ENCODE data around the gene GSTCD. TPM values are rescaled to one million over a fixed set of nuclear protein-coding genes. Genes with fewer than 3 reads are reported as not detected.

Gene GSTCD
- total and polyA plus RNA-seq, 2 experiments from 2014 or later: 11.3 to 39.1 TPM

DNA sequence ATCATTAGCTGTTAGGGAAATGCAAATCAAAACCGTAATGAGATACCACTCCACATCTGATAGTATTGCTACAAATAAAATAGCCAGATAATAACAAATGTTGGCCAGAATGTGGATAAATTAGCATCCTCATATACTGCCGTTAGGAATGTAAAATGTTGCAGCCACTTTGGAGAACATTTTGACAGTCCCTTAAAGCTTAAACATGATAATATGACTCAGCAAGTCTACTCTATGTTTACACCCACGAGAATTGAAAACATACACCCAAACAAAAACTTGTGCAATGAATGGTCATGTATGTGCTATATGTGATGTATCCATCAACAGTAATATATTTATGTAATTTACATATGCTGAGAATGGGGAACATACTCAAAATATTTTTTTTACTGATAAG, 78.2 kb downstream of the GSTCD start:
- DNase-seq (ENCODE audit: low spot score): no peak
- no peaks in the 10 kb centered on the region for H3K79me2 ChIP-seq (replicated peaks; ENCODE audit: insufficient read depth)
- TF ChIP-seq EZH2 (IDR thresholded peaks at IDR 0.05; ENCODE audit: low read depth, unreplicated experiment) (no peak), EZH2phosphoT487 (IDR thresholded peaks at IDR 0.05; ENCODE audit: unreplicated experiment) (no peak), ZNF331 (CRISPR knock-in tag; IDR thresholded peaks at IDR 0.05; ENCODE audit: low read depth) (no peak), NANOG (IDR thresholded peaks at IDR 0.05; ENCODE audit: borderline replicate concordance) (no peak), JUNB (IDR thresholded peaks at IDR 0.05; ENCODE audit: unreplicated experiment) (no peak), ZNF114 (CRISPR knock-in tag; IDR thresholded peaks at IDR 0.05) (no peak), POLR2AphosphoS5 (IDR thresholded peaks at IDR 0.05; ENCODE audit: low read depth) (no peak), CREB1 (CRISPR knock-in tag; IDR thresholded peaks at IDR 0.05; ENCODE audit: low read depth) (no peak), STAT1 (IDR thresholded peaks at IDR 0.05; ENCODE audit: unreplicated experiment) (no peak)
- TF ChIP-seq, protein P1, sequence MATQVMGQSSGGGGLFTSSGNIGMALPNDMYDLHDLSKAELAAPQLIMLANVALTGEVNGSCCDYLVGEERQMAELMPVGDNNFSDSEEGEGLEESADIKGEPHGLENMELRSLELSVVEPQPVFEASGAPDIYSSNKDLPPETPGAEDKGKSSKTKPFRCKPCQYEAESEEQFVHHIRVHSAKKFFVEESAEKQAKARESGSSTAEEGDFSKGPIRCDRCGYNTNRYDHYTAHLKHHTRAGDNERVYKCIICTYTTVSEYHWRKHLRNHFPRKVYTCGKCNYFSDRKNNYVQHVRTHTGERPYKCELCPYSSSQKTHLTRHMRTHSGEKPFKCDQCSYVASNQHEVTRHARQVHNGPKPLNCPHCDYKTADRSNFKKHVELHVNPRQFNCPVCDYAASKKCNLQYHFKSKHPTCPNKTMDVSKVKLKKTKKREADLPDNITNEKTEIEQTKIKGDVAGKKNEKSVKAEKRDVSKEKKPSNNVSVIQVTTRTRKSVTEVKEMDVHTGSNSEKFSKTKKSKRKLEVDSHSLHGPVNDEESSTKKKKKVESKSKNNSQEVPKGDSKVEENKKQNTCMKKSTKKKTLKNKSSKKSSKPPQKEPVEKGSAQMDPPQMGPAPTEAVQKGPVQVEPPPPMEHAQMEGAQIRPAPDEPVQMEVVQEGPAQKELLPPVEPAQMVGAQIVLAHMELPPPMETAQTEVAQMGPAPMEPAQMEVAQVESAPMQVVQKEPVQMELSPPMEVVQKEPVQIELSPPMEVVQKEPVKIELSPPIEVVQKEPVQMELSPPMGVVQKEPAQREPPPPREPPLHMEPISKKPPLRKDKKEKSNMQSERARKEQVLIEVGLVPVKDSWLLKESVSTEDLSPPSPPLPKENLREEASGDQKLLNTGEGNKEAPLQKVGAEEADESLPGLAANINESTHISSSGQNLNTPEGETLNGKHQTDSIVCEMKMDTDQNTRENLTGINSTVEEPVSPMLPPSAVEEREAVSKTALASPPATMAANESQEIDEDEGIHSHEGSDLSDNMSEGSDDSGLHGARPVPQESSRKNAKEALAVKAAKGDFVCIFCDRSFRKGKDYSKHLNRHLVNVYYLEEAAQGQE (IDR thresholded peaks at IDR 0.05; ENCODE audit: unreplicated experiment): no peak
- TF ChIP-seq, protein P2, sequence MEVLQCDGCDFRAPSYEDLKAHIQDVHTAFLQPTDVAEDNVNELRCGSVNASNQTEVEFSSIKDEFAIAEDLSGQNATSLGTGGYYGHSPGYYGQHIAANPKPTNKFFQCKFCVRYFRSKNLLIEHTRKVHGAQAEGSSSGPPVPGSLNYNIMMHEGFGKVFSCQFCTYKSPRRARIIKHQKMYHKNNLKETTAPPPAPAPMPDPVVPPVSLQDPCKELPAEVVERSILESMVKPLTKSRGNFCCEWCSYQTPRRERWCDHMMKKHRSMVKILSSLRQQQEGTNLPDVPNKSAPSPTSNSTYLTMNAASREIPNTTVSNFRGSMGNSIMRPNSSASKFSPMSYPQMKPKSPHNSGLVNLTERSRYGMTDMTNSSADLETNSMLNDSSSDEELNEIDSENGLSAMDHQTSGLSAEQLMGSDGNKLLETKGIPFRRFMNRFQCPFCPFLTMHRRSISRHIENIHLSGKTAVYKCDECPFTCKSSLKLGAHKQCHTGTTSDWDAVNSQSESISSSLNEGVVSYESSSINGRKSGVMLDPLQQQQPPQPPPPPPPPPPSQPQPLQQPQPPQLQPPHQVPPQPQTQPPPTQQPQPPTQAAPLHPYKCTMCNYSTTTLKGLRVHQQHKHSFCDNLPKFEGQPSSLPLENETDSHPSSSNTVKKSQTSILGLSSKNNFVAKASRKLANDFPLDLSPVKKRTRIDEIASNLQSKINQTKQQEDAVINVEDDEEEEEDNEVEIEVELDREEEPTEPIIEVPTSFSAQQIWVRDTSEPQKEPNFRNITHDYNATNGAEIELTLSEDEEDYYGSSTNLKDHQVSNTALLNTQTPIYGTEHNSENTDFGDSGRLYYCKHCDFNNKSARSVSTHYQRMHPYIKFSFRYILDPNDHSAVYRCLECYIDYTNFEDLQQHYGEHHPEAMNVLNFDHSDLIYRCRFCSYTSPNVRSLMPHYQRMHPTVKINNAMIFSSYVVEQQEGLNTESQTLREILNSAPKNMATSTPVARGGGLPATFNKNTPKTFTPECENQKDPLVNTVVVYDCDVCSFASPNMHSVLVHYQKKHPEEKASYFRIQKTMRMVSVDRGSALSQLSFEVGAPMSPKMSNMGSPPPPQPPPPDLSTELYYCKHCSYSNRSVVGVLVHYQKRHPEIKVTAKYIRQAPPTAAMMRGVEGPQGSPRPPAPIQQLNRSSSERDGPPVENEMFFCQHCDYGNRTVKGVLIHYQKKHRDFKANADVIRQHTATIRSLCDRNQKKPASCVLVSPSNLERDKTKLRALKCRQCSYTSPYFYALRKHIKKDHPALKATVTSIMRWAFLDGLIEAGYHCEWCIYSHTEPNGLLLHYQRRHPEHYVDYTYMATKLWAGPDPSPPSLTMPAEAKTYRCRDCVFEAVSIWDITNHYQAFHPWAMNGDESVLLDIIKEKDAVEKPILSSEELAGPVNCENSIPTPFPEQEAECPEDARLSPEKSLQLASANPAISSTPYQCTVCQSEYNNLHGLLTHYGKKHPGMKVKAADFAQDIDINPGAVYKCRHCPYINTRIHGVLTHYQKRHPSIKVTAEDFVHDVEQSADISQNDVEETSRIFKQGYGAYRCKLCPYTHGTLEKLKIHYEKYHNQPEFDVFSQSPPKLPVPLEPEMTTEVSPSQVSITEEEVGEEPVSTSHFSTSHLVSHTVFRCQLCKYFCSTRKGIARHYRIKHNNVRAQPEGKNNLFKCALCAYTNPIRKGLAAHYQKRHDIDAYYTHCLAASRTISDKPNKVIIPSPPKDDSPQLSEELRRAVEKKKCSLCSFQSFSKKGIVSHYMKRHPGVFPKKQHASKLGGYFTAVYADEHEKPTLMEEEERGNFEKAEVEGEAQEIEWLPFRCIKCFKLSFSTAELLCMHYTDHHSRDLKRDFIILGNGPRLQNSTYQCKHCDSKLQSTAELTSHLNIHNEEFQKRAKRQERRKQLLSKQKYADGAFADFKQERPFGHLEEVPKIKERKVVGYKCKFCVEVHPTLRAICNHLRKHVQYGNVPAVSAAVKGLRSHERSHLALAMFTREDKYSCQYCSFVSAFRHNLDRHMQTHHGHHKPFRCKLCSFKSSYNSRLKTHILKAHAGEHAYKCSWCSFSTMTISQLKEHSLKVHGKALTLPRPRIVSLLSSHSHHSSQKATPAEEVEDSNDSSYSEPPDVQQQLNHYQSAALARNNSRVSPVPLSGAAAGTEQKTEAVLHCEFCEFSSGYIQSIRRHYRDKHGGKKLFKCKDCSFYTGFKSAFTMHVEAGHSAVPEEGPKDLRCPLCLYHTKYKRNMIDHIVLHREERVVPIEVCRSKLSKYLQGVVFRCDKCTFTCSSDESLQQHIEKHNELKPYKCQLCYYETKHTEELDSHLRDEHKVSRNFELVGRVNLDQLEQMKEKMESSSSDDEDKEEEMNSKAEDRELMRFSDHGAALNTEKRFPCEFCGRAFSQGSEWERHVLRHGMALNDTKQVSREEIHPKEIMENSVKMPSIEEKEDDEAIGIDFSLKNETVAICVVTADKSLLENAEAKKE (CRISPR knock-in tag; IDR thresholded peaks at IDR 0.05): no peak
- TF ChIP-seq, protein P3, sequence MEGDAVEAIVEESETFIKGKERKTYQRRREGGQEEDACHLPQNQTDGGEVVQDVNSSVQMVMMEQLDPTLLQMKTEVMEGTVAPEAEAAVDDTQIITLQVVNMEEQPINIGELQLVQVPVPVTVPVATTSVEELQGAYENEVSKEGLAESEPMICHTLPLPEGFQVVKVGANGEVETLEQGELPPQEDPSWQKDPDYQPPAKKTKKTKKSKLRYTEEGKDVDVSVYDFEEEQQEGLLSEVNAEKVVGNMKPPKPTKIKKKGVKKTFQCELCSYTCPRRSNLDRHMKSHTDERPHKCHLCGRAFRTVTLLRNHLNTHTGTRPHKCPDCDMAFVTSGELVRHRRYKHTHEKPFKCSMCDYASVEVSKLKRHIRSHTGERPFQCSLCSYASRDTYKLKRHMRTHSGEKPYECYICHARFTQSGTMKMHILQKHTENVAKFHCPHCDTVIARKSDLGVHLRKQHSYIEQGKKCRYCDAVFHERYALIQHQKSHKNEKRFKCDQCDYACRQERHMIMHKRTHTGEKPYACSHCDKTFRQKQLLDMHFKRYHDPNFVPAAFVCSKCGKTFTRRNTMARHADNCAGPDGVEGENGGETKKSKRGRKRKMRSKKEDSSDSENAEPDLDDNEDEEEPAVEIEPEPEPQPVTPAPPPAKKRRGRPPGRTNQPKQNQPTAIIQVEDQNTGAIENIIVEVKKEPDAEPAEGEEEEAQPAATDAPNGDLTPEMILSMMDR (conservative IDR thresholded peaks at IDR 0.05; ENCODE audit: low read depth in 2 of 2): no peak
- TF ChIP-seq, protein P4, sequence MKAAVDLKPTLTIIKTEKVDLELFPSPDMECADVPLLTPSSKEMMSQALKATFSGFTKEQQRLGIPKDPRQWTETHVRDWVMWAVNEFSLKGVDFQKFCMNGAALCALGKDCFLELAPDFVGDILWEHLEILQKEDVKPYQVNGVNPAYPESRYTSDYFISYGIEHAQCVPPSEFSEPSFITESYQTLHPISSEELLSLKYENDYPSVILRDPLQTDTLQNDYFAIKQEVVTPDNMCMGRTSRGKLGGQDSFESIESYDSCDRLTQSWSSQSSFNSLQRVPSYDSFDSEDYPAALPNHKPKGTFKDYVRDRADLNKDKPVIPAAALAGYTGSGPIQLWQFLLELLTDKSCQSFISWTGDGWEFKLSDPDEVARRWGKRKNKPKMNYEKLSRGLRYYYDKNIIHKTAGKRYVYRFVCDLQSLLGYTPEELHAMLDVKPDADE (IDR thresholded peaks at IDR 0.05): no peak
- no peaks in the 10 kb centered on the region for H3F3A ChIP-seq (replicated peaks; ENCODE audit: low read depth)
- Mint-ChIP-seq H3K27ac (no peak overlapping the region), H3K36me3 (ENCODE audit: low read depth) (no peaks in the 10 kb centered on the region; the same call in 2 of the 3 replicates), H3K27me3 (ENCODE audit: insufficient read depth, low read depth, poor library complexity) (no peaks in the 10 kb centered on the region), H3K4me1 (no peaks in the 10 kb centered on the region), H3K4me3 (no peak overlapping the region), H3K9me3 (no peaks in the 10 kb centered on the region)
- no peaks in the 10 kb centered on the region for H3K27me3 ChIP-seq (ENCODE audit: insufficient read depth)
- H4K20me1 ChIP-seq (replicated peaks; ENCODE audit: insufficient read depth): no peaks in the 10 kb centered on the region
- no peak overlapping the region for H3K4me3 ChIP-seq
- H3K27ac ChIP-seq (ENCODE audit: low read depth): no peak overlapping the region
- no peaks in the 10 kb centered on the region for H3K4me1 ChIP-seq (ENCODE audit: insufficient read depth)
- no peak for ATAC-seq
- H3K9me2 ChIP-seq (ENCODE audit: insufficient read depth): no peaks in the 10 kb centered on the region
- H2AFZ ChIP-seq: no peak overlapping the region
- H3K36me3 ChIP-seq (ENCODE audit: insufficient read depth): no peaks in the 10 kb centered on the region
- no peak overlapping the region for H3K4me2 ChIP-seq

Data from GM23338 (cell line).